K562 (cell line): ENCODE data around the gene VSIG1. TPM values are rescaled to one million over a fixed set of nuclear protein-coding genes. Genes with fewer than 3 reads are reported as not detected.

ENCODE experiments used
- ADNP ChIP-seq: fragments of 200-800 bp; sonication (Bioruptor generic); IDR thresholded peaks from 2 replicates; pipeline ENCODE4 v1.6.1; 2016; ENCODE audit warnings: missing genetic modification characterization, missing compliant biosample characterization
- BRD9 ChIP-seq: fragments of 450-650 bp; IDR thresholded peaks from 2 replicates; pipeline ENCODE4 v1.6.1; 2018; ENCODE audit warnings: low read depth; ENCODE audit not compliant: partially characterized antibody
- CREM ChIP-seq: IDR thresholded peaks from 2 replicates; pipeline ENCODE4 v1.6.1; 2014; ENCODE audit warnings: antibody characterized with exemption, low read depth
- CSDE1 ChIP-seq, 2 experiments: fragments of 450-650 bp; IDR thresholded peaks; 2 replicates each; pipeline ENCODE4 v1.6.1; 2016; ENCODE audit warnings: mild to moderate bottlenecking in 1 of 2
- GABPA ChIP-seq: fragments of 200-800 bp; sonication (Bioruptor generic); conservative IDR thresholded peaks from 2 replicates; pipeline ENCODE4 v1.6.1; 2016; ENCODE audit warnings: low read depth, missing genetic modification characterization, missing compliant biosample characterization
- HNRNPK ChIP-seq: fragments of 200-400 bp; formaldehyde crosslinking; IDR thresholded peaks from one replicate; pipeline ENCODE4 v1.6.1; 2018; ENCODE audit warnings: mild to moderate bottlenecking, low read depth, low read length; ENCODE audit not compliant: poor library complexity, severe bottlenecking
- HOXB6 ChIP-seq: fragments of 250-450 bp; sonication (Bioruptor Pico); IDR thresholded peaks from 2 replicates; pipeline ENCODE4 v1.5.1; 2022; ENCODE audit warnings: mild to moderate bottlenecking, borderline replicate concordance
- NCOA1 ChIP-seq: fragments of 450-650 bp; IDR thresholded peaks from 2 replicates; pipeline ENCODE4 v1.6.1; 2016; ENCODE audit warnings: low read depth
- PHF8 ChIP-seq: fragments of 200-600 bp; sonication (generic); IDR thresholded peaks from 2 replicates; pipeline ENCODE4 v1.6.1; 2012; ENCODE audit warnings: mixed run types, mild to moderate bottlenecking, inconsistent platforms, low read length, moderate library complexity, borderline replicate concordance
- RB1 ChIP-seq: fragments of 450-650 bp; IDR thresholded peaks from 2 replicates; pipeline ENCODE4 v1.6.1; 2017; ENCODE audit warnings: low read depth, mild to moderate bottlenecking
- SUPT5H ChIP-seq: fragments of 450-650 bp; IDR thresholded peaks from 2 replicates; pipeline ENCODE4 v1.6.1; 2016
- THRAP3 ChIP-seq: fragments of 450-650 bp; IDR thresholded peaks from 2 replicates; pipeline ENCODE4 v1.6.1; 2016; ENCODE audit warnings: mild to moderate bottlenecking, inconsistent platforms, borderline replicate concordance
- ZC3H8 ChIP-seq: fragments of 450-650 bp; IDR thresholded peaks from 2 replicates; pipeline ENCODE4 v1.6.1; 2017
- ZFP1 ChIP-seq: fragments of 450-650 bp; formaldehyde crosslinking; IDR thresholded peaks from 2 replicates; pipeline ENCODE4 v1.4.0; 2020; ENCODE audit warnings: mild to moderate bottlenecking, mixed read lengths
- ZNF133 ChIP-seq: fragments of 250-450 bp; sonication (Bioruptor Pico); IDR thresholded peaks from 2 replicates; pipeline ENCODE4 v1.4.0; 2020; ENCODE audit warnings: mild to moderate bottlenecking
- ZNF316 ChIP-seq: fragments of 450-650 bp; IDR thresholded peaks from 2 replicates; pipeline ENCODE4 v1.6.1; 2016
- ZNF408 ChIP-seq: fragments of 250-450 bp; sonication (Bioruptor Pico); IDR thresholded peaks from 2 replicates; pipeline ENCODE4 v1.4.0; 2020; ENCODE audit warnings: low read depth, mild to moderate bottlenecking, moderate library complexity
- polyA plus RNA-seq, 8 experiments: library from polyadenylated mRNA; depleted of rRNA in 4 of 8; stranded (reverse) in 5 of 8; unstranded in 3 of 8; fragments of >200 nt; fragmentation: Nextera tagmentation in 2 of 8; fragmentation: Illumina TruSeq in 1 of 8; extraction: Ambion mirVana in 2 of 8; extraction: Trizol in 1 of 8; gene quantifications; 2 replicates each; pipeline versions ENCODE4 v1.2.1 to v1.2.3, GENCODE V29; 2011 to 2014; ENCODE audit warnings: inconsistent platforms in 1 of 8, missing spikeins in 1 of 8
- total RNA-seq, 7 experiments: library from RNA; depleted of rRNA in 6 of 7; stranded (reverse); fragments of >200 nt in 6 of 7; fragmentation: Illumina TruSeq in 2 of 7; extraction: Trizol in 2 of 7; gene quantifications; 2 replicates each; pipeline versions ENCODE4 v1.2.1 to v1.2.3, GENCODE V29; 2011 to 2021; ENCODE audit warnings: low replicate concordance in 1 of 7
- TF ChIP-seq, protein P1 (sequence below): fragments of 450-650 bp; IDR thresholded peaks from 2 replicates; pipeline ENCODE4 v1.6.1; 2016; ENCODE audit warnings: low read depth, mild to moderate bottlenecking, moderate library complexity
- TF ChIP-seq, protein P2 (sequence below): fragments of 450-650 bp; IDR thresholded peaks from 2 replicates; pipeline ENCODE4 v1.6.1; 2016; ENCODE audit warnings: borderline replicate concordance
- TF ChIP-seq, protein P3 (sequence below): fragments of 250-450 bp; sonication (Bioruptor Pico); IDR thresholded peaks from 2 replicates; pipeline ENCODE4 v1.5.1; 2021; ENCODE audit warnings: mild to moderate bottlenecking
- TF ChIP-seq, protein P4 (sequence below), 2 experiments: fragments of 450-650 bp; IDR thresholded peaks; 2 replicates each; pipeline ENCODE4 v1.6.1; 2018; ENCODE audit warnings: mild to moderate bottlenecking in 2 of 2, low read depth in 1 of 2; ENCODE audit not compliant: partially characterized antibody in 2 of 2

The VSIG1 gene
- total and polyA plus RNA-seq, 9 of the 15 experiments (the other 6 are each of a cell fraction or from before 2014, with no cell fraction given): not detected

DNA sequence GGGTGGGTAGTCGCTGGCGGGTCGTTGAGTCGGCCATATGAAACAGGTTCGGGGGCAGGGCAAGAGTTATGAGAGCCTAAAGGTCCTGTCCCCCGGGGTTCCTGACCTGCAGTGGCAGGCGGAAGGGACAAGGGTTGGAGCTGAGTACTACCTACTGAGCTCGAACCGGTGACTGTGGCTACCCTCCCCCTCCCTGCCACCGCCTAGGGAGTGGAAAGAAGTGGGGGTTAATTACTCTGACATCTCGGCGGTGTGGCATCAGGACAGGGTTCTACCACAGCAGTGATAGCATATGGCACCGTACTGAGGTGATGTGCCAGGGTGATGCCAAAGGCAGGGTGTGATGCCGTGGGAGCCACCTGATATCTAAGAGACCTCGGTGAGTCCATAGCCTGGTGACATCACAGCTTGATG is 47.0 kb downstream of the VSIG1 start (continued):
- TF ChIP-seq SUPT5H (no peak), GABPA (tag) (peak; percentile 73), ADNP (tag) (no peak), ZFP1 (CRISPR knock-in tag) (no peak), RB1 (0 out of 2 replicates have a peak, but pooled peaks have one; percentile 23), HNRNPK (no peak), ZC3H8 (no peak), ZNF133 (CRISPR knock-in tag) (no peak), HOXB6 (CRISPR knock-in tag) (no peak), PHF8 (peak; percentile 26; the same call in 1 of the 2 replicates), CSDE1 (IDR thresholded peaks at IDR 0.05) (no peak), ZNF316 (no peak), THRAP3 (no peak), BRD9 (no peak), CREM (no peak), ZNF408 (CRISPR knock-in tag) (no peak), NCOA1 (0 out of 2 replicates have a peak, but pooled peaks have one; percentile 23)
- TF ChIP-seq, protein P1, sequence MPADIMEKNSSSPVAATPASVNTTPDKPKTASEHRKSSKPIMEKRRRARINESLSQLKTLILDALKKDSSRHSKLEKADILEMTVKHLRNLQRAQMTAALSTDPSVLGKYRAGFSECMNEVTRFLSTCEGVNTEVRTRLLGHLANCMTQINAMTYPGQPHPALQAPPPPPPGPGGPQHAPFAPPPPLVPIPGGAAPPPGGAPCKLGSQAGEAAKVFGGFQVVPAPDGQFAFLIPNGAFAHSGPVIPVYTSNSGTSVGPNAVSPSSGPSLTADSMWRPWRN: no peak
- TF ChIP-seq, protein P2, sequence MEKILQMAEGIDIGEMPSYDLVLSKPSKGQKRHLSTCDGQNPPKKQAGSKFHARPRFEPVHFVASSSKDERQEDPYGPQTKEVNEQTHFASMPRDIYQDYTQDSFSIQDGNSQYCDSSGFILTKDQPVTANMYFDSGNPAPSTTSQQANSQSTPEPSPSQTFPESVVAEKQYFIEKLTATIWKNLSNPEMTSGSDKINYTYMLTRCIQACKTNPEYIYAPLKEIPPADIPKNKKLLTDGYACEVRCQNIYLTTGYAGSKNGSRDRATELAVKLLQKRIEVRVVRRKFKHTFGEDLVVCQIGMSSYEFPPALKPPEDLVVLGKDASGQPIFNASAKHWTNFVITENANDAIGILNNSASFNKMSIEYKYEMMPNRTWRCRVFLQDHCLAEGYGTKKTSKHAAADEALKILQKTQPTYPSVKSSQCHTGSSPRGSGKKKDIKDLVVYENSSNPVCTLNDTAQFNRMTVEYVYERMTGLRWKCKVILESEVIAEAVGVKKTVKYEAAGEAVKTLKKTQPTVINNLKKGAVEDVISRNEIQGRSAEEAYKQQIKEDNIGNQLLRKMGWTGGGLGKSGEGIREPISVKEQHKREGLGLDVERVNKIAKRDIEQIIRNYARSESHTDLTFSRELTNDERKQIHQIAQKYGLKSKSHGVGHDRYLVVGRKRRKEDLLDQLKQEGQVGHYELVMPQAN: peak; percentile 63; the same call in 1 of the 2 replicates
- TF ChIP-seq, protein P3, sequence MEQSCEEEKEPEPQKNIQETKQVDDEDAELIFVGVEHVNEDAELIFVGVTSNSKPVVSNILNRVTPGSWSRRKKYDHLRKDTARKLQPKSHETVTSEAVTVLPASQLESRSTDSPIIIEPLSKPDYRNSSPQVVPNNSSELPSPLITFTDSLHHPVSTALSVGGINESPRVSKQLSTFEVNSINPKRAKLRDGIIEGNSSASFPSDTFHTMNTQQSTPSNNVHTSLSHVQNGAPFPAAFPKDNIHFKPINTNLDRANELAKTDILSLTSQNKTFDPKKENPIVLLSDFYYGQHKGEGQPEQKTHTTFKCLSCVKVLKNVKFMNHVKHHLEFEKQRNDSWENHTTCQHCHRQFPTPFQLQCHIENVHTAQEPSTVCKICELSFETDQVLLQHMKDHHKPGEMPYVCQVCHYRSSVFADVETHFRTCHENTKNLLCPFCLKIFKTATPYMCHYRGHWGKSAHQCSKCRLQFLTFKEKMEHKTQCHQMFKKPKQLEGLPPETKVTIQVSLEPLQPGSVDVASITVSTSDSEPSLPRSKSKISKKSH: no peak
- TF ChIP-seq, protein P4, sequence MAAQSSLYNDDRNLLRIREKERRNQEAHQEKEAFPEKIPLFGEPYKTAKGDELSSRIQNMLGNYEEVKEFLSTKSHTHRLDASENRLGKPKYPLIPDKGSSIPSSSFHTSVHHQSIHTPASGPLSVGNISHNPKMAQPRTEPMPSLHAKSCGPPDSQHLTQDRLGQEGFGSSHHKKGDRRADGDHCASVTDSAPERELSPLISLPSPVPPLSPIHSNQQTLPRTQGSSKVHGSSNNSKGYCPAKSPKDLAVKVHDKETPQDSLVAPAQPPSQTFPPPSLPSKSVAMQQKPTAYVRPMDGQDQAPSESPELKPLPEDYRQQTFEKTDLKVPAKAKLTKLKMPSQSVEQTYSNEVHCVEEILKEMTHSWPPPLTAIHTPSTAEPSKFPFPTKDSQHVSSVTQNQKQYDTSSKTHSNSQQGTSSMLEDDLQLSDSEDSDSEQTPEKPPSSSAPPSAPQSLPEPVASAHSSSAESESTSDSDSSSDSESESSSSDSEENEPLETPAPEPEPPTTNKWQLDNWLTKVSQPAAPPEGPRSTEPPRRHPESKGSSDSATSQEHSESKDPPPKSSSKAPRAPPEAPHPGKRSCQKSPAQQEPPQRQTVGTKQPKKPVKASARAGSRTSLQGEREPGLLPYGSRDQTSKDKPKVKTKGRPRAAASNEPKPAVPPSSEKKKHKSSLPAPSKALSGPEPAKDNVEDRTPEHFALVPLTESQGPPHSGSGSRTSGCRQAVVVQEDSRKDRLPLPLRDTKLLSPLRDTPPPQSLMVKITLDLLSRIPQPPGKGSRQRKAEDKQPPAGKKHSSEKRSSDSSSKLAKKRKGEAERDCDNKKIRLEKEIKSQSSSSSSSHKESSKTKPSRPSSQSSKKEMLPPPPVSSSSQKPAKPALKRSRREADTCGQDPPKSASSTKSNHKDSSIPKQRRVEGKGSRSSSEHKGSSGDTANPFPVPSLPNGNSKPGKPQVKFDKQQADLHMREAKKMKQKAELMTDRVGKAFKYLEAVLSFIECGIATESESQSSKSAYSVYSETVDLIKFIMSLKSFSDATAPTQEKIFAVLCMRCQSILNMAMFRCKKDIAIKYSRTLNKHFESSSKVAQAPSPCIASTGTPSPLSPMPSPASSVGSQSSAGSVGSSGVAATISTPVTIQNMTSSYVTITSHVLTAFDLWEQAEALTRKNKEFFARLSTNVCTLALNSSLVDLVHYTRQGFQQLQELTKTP (IDR thresholded peaks at IDR 0.05; ENCODE audit: low read depth in 1 of 2, partially characterized antibody in 2 of 2): no peak
